ENCODE measurements around the gene FREM3. TPM values are rescaled to one million over a fixed set of nuclear protein-coding genes. Genes with fewer than 3 reads are reported as not detected.
"Not testable (repeated sequence)": the region's sequence is repeated elsewhere in the genome, so short reads cannot be mapped to it uniquely, and the experiment has no call there.

FREM3 gene
- total RNA-seq, 3 donors from 2014 or later, result 0.15 TPM; not detected in 2

- Histone ChIP-seq H3K4me1 (no peaks in the 10 kb centered on the region), H3K4me3 (no peak overlapping the region), H3K27ac (no peak overlapping the region), H3K27me3 (no peaks in the 10 kb centered on the region), H3K9me3 (no peaks in the 10 kb centered on the region), H3K36me3 (peaks cover 8% of the 10 kb centered on the region)
- intact Hi-C loops (cut with DNase I; ENCODE audit: low total_unique reads), result no loop called here
- TF ChIP-seq POLR2A (IDR thresholded peaks at IDR 0.05) (no peak), CTCF (IDR thresholded peaks at IDR 0.05) (no peak), POLR2AphosphoS5 (IDR thresholded peaks at IDR 0.05) (no peak)
- no peak for DNase-seq (ENCODE audit: low spot score in 2 of 2)
Observed at GRCh38 chr4:143538979-143539669, 161.4 kb downstream of the FREM3 start.

DNA sequence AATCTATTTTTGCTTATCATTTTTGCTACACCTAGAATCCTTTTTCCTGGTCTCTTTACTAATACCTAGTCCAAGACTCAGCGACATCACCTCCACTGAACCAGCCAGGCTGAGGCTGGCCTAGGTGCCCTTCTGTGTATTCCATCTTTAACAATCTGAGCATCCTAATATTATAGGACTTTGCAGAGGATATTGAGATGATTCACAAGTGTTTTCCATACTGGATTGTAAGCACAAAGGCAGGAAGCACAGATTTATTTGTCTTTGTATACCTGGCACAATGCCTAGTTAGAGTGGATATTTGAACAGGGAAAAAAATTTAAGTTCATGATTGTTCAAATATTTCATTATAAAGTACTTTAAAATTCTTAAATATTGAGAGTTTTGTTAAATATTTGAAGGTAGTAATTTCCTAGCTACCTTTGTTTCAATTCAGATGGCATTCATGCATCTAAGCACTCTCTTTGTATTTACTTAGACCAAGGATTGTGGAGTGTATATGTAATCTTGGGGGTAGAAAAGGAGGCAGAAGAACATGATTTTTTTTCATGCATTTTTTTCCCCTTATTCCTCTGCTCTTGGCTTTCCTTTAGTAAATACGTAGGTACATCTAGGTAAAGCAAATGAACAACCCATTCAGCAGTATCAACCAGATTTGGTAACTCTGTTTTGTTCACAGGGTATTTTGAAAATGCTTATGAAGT is 168.5 kb downstream of the FREM3 start:
- Histone ChIP-seq H3K4me1 (no peaks in the 10 kb centered on the region), H3K27ac (no peak overlapping the region), H3K36me3 (peaks cover 11% of the 10 kb centered on the region), H3K4me3 (no peak overlapping the region), H3K27me3 (no peaks in the 10 kb centered on the region), H3K9me3 (no peaks in the 10 kb centered on the region)
- DNase-seq (ENCODE audit: low spot score in 2 of 2), result no peak
- intact Hi-C loops (cut with DNase I; ENCODE audit: low total_unique reads), result no loop called here
- no peak for TF ChIP-seq CTCF (IDR thresholded peaks at IDR 0.05)
- no peak for TF ChIP-seq POLR2A (IDR thresholded peaks at IDR 0.05)
- no peak for TF ChIP-seq POLR2AphosphoS5 (IDR thresholded peaks at IDR 0.05)

DNA sequence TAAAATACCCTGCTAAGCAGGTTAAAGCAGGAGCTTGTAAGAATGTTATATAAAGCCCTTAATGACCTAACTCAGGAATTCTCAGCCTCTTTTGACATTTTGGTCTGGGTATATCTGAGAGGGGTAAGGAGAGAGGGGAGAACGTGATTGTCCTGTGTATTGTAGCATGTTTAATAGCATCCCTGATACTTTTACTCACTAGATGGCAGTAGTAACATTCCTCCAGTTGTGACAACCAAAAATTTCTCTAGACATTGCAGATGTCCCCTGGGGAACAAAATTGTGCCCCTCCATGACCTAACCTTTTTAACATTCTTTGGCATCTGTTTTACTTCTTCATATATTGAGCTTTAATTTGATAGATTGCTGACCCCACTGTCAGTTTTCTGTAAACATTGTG is 169.1 kb downstream of the FREM3 start:
- Histone ChIP-seq H3K27me3 (no peaks in the 10 kb centered on the region), H3K4me3 (no peak overlapping the region), H3K36me3 (peaks cover 11% of the 10 kb centered on the region), H3K27ac (no peak overlapping the region), H3K4me1 (no peaks in the 10 kb centered on the region), H3K9me3 (no peaks in the 10 kb centered on the region)
- intact Hi-C loops (cut with DNase I; ENCODE audit: low total_unique reads), result no loop called here
- TF ChIP-seq CTCF (IDR thresholded peaks at IDR 0.05) (no peak), POLR2A (IDR thresholded peaks at IDR 0.05) (no peak), POLR2AphosphoS5 (IDR thresholded peaks at IDR 0.05) (no peak)
- no peak for DNase-seq (ENCODE audit: low spot score in 2 of 2)

GRCh38 chr4:143528046-143528445 is 172.4 kb downstream of the FREM3 start:
- DNase-seq (ENCODE audit: low spot score in 2 of 2); intact Hi-C loops (cut with DNase I; ENCODE audit: low total_unique reads); H3K27me3 ChIP-seq; H3K4me3 ChIP-seq; H3K27ac ChIP-seq; H3K4me1 ChIP-seq; H3K9me3 ChIP-seq; H3K36me3 ChIP-seq: not testable (repeated sequence)

Other genes with a start within 250 kb of the FREM3 start
- gene SMARCA5, start 187.0 kb downstream of the FREM3 start, total RNA-seq, result 10 to 100 TPM; 34.7 to 58.2 (median 53.4) TPM
- gene GYPE, start 204.9 kb upstream of the FREM3 start, total RNA-seq, result 1 to 10 TPM in 1 of 3 donors, under 1 TPM in 2; 0.29 to 2.1 (median 0.66) TPM